HG03135 (cell line): ENCODE data around the gene LTBP1.

ENCODE experiments used
- ATAC-seq: cut with Tn5 transposase; IDR thresholded peaks from one replicate; pipeline ENCODE4 v1.9.1; 2021; ENCODE audit warnings: mild to moderate bottlenecking, moderate library complexity; ENCODE audit not compliant: unreplicated experiment

The LTBP1 gene

DNA sequence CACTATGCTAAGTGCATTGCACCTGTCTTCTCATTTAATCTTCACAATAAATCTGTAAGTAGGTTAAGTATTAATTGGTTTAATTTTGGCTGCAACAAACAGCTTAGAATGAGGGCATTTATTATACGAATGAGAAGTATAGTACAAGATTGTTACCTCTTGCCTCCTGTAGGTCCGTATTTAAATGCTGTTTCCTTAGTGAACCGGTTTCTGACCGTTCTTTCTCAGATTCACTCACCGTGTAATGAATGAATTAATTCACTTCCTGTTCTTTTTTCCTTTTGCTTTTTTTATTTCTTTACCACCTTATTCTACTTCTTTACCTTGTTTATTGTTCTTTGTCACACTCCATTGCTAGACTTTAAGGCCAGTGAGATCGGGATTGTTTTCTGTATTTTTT is 375.9 kb downstream of the LTBP1 start:
- no peak for ATAC-seq

DNA sequence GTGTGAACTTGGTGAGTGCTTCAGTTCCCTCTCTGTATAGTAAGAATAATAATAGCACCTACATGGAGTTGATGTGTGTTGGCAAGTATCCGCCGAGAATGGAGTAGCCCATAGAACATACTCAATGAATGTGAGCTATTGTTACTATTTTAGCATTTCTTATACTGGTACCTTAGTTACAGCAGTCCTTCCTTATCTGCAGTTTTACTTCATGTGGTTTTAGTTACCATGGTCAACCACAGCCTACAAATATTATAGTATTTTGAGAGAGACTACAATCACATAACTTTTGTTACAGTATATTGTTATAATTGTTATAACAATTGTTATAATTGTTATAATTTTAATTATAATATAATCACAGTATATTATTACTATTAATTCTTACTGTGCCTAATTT is 377.2 kb downstream of the LTBP1 start:
- ATAC-seq = no peak

DNA sequence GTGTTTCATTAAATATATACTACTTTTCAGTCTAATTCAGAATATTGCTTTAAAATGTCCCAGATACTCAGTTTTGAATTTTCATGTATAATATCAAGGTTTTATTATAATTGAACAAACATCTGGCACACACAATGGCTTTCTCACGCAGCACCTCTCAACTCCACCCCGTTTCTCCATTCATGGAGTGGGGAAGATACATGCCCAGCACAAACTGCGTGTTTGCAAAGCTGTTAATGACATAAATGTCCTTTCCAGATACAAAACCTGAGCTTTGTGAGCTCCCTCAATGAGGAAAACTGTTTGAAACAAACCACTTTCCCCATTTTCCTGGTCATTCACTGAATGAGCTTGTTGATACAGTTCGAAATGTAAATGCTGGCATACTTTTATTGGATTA is 379.3 kb downstream of the LTBP1 start:
- no peak for ATAC-seq

DNA sequence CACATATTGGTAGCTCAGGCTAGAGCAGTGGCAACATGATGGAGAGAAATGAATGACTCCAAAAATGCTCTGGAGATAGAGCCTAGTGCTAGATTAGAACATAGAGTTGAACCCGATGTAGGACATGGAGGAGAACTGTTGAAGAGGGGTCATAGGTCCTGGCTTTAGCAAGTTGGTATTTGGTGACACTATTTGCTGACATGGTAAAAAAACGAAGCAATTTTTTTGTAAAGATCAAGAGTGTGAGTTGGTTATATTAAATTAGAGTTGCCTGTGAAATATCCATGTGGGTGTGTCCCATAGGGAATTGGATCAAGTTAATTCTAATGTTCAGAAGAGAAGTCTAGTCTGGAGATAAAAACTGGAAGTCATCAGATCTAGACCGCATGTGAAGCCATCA is 386.7 kb downstream of the LTBP1 start:
- no peak for ATAC-seq

DNA sequence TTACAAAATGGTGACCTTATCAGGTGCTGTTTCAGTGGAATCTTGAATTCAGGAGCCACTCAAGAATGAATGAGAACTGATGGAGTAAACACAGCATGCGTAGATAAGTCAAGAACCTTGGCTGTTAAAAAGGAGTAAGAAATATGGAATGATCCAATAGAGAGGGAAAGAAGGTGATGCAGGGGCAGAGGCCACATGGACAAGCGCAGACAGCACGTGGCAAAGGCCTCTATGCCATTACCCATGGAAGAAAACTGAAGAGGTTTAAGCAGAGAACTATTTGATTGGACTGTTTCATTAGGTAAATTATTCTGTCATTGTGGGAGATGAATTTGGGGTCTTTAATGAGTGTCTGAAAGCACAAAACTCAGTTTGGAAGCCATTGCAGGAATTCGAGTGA is 387.3 kb downstream of the LTBP1 start:
- no peak for ATAC-seq

GRCh38 chr2:33335516-33335915 is 388.8 kb downstream of the LTBP1 start:
- ATAC-seq = no peak

DNA sequence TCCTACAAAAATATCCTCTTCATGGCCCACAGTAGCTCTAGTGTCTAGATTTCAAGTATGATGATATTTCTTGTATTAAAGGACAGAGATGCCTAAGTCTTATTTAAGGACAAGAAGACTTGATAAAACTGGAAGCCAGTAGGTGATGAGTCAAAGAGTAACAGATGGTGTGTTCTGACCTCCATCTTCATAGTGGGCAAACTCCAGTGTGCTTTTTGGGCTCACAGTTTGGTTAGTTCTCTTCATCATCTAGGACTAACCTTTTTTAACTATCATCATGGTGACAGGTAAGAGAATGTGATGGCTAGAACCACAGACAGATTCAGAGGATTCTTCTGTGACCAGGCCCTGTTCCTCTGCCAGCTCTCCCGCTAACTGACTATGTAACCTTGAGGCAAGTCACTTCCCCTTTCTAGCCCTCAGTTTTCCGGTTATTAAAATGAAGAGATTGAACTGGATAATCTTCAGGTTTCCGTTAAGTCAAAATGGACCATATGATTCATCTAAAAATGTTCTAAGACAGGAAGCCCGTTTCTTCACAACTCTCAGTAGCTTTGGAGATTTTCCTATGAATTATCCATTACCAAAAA is 389.4 kb downstream of the LTBP1 start:
- no peak for ATAC-seq

DNA sequence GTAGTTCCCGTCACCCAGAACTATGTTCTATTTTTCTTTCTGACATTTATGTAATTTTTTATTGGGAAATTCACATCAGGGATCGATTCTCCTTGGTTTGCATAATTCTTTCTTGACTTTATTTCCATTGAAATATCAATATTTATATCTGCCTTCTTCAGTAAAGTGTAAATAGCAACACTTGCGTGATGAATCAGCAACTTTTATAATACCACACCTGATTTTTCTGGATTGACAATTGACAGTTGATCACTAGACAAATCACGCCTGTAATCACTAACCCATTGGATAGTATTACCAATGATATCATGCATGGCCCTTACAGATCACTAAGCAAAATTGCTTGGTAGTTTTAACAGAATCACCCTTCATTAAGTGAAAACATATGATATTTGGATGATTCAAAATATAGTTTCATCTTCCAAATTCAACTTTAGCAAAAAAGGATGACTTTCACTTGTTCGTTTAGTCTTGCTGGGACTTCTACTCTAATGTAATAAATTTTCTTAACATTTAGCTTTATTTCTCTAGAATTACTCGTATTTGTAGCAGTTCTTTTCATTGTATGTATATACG is 390.7 kb downstream of the LTBP1 start:
- ATAC-seq = no peak

GRCh38 chr2:33337981-33338380 is 391.2 kb downstream of the LTBP1 start:
- no peak for ATAC-seq

- ATAC-seq = no peak
Observed at GRCh38 chr2:33339269-33339668, 392.5 kb downstream of the LTBP1 start.

- no peak for ATAC-seq
Observed at GRCh38 chr2:33340280-33340679, 393.5 kb downstream of the LTBP1 start.

DNA sequence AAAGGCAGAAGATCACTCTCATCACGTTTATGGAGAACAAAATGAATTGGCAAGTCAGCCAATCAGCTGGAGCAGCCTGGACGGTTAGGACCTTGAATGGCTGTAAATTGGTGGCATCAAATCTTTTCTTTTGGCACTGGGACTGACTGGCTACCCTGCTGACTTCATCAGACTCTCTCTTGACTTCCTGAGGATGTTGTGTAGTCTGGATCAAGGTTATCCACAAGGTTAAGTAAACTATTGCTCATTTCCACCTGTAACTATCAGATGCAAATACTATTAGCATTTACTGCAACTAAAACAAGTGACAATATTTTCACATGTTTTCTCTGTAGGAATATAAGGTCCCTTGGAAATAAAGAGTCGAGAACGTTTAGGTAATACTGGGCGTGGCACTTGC is 395.4 kb downstream of the LTBP1 start:
- no peak for ATAC-seq

- no peak for ATAC-seq
Observed at GRCh38 chr2:33342705-33343104, 396.0 kb downstream of the LTBP1 start.

DNA sequence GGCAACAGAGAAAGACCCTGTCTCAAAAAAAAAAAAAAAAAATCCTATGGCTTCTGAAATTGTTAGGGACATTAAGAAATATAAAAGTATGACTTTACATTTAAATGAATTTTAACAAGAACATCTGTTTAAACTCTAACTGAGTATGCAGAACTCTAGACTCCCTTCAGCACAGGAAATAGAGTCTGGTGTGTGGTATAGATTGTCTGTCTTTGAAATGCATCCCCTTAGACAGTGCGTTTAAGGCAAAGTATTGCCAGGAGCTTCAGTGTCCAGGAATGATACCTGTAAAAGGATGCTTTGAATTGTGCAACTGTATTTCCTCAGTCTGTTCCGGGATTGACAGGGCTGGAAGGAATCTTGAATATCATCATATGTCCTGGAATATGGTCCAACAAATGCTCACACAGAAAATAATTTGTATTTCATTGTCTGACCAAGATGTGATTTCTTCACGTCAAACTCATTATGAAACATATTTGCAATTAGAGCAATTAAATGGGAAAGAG is 396.7 kb downstream of the LTBP1 start:
- ATAC-seq = no peak

- ATAC-seq = no peak
Observed at GRCh38 chr2:33344230-33344629, 397.5 kb downstream of the LTBP1 start.

DNA sequence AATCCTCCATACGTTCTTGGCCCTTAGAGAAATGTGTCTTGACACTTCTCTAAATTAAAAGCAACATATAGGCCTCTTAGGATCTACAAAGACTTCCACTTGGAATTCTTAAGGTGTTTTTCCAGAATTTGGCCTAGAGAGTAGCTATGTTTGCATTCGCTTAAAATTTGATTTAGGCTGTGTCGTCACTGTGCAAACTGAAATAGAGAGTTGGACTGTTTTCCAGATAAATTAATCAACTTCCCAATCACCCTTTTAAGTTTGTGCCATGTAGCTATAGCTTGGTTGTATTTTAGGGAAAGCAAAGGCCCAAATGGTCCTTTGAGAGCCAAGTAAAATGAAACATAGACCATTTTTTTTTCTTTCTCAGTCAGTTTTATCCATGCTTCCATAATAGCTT is 401.1 kb downstream of the LTBP1 start:
- no peak for ATAC-seq

DNA sequence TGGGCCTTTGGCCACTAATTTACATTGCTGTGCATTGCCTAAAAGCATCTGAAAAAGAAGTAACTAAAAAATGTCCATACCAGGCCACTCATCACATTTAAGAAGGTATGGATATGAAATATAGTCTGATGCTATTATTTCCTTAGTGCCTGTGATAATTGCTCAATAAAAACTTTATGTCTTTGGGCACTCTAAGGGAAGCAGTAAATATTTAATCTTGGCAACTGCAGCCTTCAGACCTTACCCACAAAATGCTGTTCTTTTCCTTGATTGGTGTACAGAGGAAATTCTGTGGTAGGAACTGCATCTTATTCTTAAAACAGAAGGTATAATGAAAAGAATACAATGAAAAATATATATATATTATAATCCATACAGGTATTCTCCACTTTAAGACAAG is 403.9 kb downstream of the LTBP1 start:
- no peak for ATAC-seq

DNA sequence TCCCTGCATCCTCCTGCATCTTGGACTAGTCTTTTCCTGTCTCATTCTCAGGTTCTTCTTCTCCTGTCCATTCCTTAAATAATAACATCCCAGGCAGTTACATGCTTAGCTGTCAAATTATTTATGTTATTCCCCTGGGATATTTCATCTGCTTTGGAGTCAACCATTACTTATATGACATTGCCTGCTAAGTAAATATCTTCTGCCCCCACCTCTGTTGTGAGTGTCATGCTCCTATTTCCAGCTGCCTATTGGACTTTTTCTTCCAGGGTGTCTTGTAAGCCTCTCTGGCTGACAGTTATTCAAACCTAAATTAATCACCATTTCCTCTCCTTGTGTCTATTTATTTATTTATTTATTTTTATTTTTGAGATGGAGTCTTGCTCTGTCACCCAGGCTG is 405.0 kb downstream of the LTBP1 start:
- no peak for ATAC-seq

DNA sequence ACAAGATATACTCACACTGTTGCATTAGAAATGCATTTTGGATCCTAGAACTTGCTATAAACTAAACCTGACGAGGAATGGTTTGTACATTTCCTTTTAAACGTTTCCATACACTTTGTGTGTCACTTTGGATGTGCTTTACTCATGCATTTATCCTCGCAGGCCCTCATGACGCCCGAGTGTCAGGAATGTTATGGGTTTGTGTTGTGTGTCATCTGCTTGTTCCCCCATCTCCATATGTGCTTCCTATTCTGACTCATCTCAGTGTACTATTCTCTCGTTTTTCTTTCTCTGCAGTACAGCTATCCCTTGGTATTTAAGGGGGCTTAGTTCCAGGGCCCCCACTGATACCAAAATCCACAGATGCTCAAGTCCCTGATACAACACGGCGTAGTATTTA is 408.2 kb downstream of the LTBP1 start:
- ATAC-seq = no peak

GRCh38 chr2:33358878-33359277 is 412.1 kb downstream of the LTBP1 start:
- no peak for ATAC-seq

DNA sequence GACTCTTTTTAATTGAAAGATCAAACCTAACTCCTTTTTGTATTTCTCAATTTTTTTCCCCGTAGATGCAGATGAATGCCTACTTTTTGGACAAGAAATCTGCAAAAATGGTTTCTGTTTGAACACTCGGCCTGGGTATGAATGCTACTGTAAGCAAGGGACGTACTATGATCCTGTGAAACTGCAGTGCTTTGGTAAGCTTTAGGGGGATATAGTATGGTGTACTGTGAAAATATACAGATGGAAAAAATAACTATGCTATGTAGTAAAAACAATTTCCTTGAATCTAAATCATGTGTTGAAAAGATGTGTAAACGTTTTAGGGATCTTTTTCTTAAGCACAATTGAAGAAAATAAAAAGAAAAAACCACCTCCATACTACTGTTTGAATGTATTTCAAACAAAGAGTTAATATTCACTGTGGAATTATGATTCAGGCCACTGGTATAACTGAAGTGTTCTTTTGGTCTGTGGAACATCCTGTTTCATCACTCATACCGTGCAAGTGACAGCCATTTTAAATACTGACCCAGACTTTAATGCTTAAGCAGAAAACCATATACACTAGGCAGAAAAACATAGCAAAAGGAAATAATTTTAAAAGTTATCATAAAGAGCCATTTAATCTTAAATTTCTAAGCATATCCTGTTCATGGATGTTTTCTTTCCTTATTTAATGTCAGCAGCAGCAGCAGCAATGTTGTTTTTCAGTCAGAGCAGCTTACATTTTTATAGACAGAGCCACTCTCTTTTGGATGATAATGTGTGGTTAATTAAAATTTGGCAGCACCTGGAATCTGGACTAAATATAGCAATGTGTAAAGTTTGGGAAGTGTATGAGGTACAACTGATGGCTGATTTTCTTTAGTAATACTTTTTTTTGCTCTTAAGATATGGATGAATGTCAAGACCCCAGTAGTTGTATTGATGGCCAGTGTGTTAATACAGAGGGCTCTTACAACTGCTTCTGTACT is 416.9 kb downstream of the LTBP1 start:
- ATAC-seq = no peak
